ENCODE data around the gene KDM5C.

KDM5C gene

DNA sequence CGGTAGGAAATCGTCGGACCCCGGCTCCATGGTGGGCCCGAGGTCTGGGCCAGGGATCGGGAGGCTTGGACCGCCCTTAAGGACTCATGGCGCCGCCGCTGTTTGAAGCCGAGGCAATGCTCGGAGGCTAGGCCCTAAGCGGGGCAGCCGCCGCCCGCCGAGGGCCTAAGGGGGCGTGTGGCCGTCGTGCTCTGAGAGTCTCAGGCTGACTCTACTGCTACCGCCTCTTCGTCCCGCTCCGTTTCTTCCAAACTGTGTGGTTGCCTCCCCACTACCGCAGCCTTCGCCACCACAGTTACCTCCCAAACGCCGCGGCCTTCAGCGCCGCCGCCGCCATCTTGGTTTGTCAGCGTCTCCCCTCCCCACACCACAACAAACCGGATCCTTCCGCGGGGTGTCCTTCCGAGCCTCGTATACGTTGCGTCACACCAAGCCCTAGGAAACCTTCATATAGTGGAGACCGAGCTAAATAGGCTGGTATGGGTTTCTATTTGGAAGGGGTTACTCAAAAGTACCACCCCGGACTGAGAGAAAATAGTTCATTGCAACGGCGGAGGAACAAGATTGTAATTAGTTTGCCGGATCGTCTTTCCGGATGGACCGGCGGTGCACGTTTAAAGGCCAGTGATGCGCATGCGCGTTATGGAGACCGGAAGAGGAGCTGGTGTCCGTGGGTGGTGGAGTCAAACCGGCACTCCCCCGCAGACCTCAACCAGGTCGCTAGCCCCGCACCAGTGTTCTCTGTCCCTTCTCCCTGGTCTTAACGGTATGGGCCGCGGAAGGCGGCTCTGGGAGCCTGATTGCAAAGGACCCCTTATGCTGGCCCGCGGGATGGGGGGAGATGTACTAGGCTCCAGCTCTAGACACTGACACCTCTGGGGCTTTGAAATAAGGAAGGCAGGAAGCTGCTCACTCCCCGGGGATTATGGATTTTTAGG is at the start of gene KDM5C:
KDM5C (minus strand) TSS at position 348 of the 938 bp plus-strand sequence; CDS start at position 30, 318 bp downstream.
- DNase-seq, result peak; percentile 86

DNA sequence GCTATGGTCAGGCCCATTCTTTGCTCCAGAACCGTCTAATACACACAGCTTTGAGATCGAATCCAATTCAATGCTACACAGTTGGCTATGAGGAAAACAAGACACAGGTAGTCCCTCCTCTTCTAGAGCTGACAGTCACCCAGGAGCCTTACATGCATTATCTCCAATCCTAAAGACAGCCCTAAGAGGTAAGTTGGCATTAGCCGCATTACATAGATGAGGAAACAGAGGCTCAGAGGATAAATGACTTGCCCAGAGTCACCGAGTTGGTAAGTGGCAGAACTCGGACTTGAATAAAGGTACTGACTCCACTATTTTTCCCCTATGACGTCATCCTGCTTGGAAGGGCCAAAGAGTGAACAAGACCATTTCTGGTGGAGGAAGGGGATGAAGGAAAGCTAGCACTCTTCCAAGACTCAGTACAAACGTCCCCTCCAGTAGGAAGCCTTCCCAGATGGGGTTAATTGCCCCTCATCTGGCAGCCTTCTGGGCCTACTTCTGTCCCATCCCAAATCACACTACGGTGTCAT is 47.9 kb upstream of the KDM5C start:
- DNase-seq, result no peak

DNA sequence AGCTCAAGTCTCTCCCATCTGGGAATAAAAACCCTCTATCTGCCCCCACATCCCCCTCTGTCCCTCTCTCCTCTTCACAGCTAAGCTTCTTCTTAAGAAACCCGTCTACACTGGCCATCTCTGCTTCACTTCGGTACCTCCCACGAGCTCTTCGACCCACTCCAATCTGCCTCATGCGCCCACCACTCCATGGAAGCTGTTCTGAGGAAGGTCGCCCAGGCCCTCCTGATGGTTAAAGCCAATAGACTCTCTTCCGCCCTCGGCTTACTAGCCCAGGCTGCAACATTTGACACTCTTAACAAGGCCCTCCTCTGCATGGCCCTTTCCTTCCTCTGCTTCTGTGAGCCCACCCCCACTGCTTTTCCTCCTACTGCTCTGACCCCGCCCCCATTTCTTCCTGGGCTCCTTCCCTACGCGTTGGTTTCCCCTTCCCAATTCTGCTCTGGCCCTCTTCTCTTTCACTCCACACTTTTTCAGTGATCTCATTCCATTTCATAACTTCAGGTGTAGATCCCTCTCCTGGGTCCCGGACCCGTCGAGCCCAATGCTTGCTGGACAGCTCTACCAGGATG is 44.6 kb upstream of the KDM5C start:
- no peak for DNase-seq

DNA sequence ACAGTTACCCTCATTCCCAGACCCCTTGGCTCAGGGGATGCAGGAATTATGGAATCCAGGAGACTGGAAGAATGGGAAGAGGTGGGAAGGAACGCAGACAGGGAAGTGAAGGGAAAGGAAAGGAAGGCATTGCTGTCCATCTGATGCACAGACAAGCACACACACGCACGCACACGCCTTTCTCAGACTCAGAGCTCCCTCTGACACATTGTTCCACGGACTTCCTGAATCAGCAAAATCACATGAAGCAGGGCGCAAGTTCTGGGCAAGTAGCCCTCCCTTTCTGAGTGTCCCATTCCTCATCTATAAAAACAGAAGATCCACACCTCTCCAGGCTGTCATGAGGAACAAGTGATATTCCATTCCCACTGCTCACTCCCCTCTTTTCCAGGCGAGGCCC is 43.2 kb upstream of the KDM5C start:
- no peak for DNase-seq

DNA sequence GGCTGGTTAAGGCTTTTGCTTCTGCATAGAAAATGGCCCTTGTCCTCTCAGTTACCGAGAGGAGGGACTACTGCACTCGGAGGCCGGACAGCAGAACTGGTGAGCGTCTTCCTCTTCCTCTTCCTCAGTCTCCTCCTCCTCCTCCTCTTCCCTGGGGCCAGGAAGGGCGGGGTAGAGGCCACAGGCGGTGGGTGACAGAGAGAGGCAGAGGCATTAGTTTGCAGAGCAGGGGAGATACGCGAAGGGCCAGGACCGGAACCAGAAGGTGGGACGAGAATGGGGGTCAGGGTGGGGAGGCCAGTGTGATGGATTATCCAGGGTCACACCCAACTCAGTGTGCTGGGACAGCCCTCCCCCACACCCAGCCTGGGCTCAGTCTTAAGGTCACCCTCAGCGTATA is 41.9 kb upstream of the KDM5C start:
- DNase-seq, result no peak

DNA sequence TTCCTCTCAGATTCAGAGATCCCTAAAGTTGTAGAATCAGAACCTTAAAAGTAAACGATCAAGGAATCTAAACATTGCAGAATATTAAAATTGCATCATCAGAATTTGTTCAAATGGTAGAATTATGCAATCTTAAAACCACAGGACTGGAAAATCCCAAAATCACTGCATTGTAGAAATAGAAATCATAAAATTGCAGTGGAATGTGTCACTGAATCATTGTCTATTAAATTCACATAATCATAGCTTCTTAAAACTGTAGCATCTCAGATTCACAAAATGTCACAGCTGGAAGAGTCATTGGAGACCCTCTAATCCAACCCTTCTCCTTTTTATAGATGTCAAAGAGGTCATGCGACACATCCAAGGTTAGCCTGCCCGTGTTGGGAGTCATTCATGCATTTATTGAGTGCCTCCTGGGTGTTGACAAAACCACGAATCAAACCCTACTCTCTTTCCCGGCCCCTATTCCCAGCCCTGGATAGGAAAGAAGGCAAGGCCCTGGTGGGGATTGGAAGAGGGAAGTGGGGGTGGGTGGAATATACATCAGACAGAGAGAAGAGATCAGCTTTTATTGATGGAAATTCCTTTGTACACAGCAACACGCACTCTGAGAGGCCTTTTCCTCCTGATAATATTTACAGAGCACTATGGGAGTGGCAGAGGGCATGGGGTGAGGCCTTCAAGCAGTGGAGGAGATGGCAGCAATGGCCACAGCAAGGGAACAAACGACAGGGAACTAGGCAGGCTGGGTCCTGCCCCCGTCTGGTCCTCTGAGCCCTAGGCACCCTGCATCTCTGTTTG is 41.0 kb upstream of the KDM5C start:
- no peak for DNase-seq

DNA sequence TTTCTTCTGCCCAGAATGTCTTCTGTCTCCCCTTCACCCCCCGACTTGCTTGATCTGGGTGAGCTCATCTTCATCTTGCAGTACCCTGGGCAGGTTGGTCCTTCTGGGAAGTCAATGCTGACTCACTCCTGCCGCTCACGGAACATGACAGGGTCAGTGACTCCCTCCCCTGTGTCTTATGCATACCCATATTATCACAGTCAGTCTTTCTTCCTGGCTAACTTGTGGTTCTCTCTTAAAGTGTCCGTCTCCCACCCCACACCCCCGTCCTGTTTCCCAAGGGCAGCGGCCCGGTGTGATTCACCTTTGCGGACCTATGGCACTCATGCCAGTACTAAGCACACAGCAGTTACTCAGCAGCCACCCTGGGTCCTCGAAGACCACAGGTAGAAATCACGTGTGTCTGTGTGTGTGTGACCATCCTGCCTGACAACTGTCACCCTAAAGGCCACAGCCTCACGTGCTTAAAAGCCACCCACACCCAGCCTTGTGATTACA is 38.6 kb upstream of the KDM5C start:
- peak; percentile 68 for DNase-seq

DNA sequence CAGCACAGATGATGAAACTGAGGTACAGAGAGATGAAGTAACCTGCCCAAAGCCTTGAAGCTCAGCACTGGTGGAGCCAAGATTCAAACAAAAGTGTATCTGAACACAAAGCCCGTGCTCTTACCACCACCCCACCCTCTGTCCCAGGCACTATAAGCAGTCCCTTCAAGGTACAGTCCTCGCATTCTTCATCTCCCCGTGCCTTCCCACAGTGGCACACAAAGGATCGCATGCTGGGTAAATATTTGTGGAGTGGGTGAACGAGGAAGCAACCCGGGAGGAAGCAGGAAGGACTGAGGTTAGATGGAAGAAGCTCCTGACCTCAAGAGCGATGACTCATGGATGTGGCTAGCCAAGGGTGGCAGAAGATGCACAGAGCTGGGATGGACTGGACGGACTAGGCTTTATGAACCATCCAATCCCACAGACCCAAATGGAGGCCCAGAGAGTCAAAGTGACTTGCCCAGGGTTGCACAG is 37.9 kb upstream of the KDM5C start:
- DNase-seq, result peak; percentile 55

DNA sequence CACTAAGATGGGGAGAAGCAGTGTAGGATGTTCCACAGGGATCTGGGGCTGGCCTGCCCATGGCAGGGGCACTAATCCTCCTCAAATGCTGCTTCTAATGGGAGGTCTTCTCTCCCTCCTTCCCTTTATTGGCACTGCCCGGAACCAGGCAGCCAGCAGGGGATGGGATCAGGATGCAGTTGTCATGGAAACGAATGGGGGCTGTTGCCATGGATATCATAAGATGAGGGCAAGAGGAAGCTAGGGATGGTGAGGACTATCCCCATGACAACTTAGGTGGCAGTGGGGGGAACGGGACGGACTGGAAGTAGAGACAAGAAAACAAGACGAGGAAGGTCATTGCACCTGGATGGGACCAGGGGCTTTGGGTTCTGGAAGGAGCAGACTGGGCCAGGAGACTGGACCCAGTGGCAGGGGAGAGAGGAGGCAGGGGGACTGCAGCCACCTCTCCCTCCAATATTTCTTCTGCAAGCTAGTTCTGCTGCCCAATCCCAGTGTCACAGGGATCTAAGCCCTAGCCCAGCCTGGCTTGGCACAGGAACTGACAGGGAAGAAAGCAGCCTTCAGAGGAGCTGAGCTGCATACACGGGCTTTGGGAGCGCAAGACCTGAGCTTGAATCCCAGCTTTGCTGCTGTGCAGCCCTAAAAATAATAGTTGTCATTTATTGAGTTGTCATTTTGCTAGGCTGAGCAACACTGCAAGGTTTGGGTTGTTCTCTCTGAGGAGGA is 37.3 kb upstream of the KDM5C start:
- no peak for DNase-seq

DNA sequence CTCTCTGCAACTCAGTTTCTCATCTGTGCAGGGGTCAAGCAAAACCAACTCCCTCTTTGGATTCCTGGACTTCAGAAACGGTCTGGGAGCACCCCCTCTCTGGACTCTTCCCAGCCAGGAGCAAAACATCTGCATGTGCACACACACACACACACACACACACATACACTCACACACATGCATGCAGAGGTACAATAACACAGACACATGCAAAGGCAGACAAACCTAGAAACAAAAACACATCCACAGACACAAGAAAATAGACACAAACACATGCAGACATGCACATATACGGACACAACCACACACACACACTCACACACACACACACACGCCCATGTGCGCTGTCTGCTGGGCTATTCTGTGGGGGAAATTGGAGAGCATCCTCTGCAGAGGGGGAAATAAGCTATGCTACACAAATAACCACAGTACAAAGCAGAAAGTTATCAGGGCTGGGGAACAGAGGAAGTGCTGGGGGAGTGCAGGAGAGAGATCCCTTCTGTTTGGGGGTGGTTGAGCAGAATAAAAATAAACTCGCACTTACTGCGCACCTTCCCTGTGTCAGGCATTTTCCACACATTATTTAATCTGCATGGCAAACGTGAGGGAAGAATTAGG is 36.5 kb upstream of the KDM5C start:
- no peak for DNase-seq

DNA sequence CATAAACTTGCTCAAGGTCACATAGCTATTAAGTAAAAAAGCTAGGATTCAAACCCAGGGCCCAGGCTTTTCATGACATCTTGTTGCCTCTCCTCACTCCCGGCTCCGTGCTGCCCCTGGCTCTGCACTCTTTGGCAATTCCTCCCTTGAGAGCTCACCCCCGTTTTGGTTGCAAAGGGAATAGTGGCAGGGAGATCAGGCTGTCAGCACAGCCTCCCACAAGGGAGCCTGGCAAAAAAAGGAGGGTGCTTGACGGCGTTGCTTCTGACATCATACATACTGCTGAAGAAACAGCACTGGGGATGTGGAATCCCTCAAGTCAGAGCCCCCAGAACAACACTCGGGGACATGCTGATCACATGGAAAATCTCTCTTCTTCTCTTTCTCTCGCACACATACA is 35.8 kb upstream of the KDM5C start:
- DNase-seq, result no peak

DNA sequence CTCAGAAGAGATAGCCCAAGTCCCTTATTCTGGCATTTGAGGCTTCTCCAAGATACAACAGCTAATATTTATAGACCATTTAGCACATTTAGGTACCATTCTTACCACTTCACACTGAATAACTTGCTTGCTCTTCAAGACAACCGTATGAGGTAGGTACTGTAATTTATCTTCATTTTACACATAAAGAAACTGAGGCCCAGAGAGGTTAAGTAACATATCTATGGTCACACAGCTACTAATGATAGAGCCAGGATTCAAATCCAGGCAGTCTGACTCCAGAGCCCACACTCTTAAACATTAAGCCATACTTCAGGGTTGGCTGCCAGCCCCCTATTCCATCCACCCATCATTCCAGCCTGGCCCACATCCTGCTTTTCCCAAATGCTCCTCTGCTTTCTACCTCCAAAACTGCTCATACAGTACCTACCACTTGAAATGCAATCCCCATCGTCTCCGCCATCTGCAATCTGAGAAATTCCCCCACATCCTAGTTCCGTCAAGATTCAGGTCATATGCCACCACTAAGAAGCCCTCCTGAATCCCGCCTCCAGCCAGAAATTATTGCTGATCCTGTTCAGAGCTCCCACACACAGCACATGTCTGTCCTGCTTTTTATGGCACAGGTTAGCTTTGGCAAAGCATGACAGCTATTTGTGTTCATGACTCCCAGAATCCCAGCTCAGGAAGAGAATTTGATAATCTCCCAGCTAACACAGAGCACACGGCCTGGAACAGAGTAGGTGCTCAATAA is 32.8 kb upstream of the KDM5C start:
- no peak for DNase-seq

DNA sequence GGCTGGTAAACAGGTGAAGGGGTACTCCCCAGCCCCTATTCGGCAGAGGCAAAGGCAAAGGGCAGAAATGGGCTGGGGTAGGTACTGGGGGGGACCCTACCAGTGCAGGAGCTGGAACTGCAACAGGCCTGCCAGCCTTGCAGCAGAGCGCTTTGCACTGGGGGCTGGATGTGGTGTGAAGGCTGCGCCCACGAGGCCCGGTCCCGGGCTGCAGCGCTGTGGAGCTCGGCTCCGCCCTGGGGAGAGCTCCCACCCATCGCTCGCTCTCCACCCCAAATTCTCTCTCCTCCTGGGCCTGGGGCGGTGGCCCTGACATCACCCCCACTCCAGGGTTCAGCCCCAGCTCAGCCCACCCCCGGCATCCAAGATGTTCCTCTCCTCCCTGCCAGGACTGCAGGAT is 32.2 kb upstream of the KDM5C start:
- DNase-seq, result no peak

DNA sequence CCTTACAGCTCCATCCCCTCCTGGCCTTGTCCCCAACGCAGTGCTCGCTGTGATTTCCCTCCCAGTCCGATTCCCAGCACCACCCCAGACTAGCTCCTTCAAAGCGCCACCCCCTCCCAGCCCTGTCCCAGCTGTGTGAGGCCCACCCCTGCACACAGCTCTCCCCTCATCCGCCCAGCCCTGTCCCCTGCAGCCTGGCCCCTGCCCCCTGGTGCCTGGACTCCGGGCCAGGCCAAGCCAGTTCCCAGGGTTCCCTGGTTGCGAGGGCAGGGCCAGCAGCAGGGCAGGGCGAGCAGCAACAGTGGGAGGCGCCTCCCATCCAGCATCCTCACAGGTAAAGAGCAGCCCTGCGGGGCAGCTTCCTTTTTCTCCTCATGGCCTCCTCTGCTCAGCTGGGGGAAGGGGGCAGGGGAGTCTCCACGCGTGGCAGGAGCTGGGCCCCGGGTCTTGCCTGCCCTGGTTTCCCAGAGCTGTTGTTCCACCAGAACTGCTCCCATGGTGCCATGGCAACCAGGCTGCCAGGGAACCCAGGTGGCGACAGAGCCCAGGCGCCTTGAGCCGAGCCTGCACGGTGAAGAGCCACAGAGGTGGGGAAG is 31.5 kb upstream of the KDM5C start:
- DNase-seq, result no peak

DNA sequence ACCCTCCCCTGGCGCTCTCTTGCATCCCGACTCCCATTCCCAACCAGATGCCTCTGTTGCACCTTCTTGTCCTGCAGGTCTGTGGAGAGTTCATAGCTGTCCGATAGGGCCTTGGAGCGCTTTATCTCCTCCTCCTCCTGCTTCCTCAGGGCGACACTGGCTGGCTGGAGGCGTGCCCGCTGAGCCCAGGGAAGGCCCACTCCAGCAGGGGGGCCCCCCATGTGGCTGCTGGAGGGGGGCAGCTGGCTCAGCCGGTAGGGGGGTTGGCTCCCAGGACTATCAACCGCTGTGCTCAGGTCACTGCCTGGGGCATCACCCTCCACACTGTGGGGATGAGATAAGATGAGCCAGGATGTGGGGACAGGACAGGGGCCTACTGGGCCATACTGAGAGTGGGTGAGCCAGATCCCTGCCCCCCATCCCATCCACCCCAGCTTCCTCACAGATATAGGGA is 30.8 kb upstream of the KDM5C start:
- no peak for DNase-seq

DNA sequence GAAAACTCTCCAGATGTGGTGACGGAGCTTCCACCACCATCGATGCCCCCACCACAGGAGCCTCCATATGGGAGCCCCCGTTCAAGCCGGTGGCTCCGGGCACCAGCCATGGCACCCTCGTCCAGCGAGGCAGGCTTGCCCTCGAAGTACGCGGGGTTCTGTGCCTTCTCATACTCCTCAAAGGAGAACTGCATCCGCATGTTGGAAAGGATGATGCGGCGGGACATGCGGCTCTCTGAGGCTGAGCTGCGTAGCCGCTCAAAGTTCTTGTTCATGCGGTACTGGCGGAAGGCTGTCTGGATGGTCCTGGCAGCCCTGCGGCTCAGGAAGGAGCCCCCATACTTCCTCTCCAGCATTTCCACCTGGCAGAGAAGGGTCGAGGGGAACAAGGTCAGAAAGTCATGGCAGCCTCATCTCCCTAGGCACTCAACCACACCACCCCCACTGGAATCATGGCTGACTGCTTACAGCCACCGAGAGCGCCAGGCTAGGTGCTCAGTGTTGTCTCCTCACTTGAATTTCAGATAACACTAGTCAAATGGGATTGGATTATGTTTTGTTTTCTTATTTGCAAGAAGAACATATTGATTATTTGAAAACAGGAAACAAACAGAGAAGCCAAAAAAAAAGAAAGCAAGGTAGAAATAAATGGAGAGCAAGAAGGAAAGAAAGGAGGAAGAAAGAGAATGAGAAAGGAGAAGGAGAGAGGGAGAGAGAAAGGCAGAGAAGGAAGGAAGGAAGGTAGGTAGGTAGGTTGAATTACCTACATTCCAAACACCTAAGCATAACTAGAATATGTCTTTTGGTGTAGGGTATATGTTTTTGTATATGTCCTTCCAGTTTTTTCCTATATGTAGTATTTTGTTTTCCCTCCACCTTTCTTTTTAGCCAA is 29.8 kb upstream of the KDM5C start:
- DNase-seq, result no peak

DNA sequence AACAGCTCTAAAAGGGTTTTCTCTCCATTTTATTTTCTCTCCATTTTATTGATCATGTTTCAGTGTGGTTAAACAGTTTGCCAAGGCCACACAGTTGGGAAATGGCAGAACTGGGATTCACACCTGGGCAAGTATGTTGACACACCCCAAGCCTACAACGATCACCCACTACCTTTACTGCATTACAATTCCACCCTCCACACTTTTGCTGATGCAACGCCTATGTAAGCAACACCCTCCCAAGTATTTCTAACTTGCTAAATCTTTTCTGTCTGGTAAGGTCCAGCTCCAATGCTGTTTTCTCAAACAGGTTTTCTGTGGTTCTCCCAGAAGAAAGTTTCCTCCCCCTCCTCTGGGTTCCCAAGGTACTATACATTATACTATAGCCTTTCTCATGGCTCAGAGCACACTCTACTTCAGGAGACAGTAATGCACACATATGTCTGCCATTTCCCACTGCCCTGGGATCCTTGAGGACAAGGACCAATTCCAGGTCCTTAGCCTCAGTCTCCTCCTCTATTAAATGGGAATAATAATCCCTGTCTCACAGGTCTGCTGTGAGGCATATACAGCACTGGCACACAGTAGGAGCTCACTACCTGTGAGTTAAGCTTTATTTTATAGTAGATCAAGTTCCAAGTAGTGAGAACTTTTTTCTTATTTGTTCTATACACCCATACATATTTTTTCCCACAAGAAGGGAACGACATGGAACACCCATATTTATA is 28.4 kb upstream of the KDM5C start:
- DNase-seq, result no peak

DNA sequence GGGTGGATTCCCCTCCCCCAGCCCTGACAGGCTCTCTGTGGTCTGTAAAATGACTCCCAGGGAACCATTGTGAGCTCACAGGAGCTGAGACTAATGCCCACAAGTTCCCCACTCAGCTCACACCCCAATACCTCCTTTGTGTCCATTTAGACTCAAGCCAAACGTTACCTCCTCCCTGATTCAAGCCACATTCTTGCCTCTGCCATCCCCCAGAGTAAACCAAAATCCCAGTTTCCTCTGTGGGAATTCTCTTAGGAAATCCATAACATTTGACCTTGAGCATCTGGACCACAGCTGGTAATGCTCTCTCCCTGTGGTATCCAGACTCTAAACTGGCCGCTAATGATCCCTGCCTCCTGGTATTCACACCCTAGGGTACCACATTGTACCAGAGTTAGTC is 26.3 kb upstream of the KDM5C start:
- DNase-seq, result no peak

DNA sequence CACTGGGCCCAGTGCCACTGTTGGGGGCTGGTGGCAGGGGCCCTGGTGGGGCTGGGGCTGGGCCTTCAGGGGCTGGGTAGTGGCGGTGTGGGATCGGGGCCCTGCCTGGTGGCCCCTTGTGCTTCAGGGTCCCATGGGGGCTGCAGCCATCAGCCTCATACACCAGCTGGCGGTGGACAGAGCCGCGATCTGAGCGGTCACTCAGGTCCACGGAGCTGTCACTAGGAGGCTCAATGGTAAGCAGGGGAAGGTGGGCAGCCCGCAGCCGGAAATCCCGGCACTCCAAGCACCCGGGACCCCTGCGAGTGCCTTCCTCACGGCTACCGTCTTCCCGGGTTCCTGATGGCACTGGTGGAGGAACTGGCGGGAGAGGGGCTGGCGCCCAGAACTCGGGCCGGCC is 25.5 kb upstream of the KDM5C start:
- DNase-seq, result no peak
